Measurements from ENCODE around the gene HIGD2A. TPM values are rescaled to one million over a fixed set of nuclear protein-coding genes. Genes with fewer than 3 reads are reported as not detected.

The HIGD2A gene
- polyA plus RNA-seq, 2 of the 4 experiments (the other 2 are of a cell fraction): 102 to 205 TPM

DNA sequence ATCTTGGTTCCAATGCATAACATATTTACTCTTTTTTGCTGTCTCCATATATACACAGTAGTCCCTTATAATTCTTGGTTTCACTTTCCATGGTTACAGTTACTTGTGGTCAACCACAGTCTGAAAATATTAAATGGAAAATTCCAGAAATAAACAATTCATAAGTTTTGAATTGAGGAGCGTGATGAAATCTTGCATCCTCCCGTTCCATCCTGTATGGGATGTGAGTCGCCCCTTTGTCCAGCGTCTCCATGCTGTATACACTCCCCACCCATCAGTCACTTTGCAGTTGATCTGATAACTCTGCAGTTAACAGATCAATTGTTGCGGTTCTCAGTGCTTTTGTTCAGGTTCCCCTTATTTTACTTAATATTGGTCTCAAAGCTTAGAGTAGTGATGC is 48.1 kb downstream of the HIGD2A start:
- POLR2A ChIA-PET: no interaction called here
- H3K4me1 ChIP-seq: peaks cover 18% of the 10 kb centered on the region; the same call in 2 of the 3 replicates
- H3K4me2 ChIP-seq: peak overlapping the region; percentile 48
- DNase-seq (ENCODE audit: low read depth in 1 of 2, low spot score in 1 of 2) (no peak), FAIRE-seq (no peak), ATAC-seq (peak in 1 of 2 experiments; percentile 41; a peak in 2 of 6 replicates)
- CTCF ChIA-PET: interaction anchor here (1.6 to 3.6 kb wide), 3 partner anchors 12 to 137 kb away, joined by 5 to 31 read pairs (median 6); partner anchors contain the start of gene FAF2
- H3K4me3 ChIP-seq: no peak overlapping the region
- 34% methylated on average over 5 of the region's 5 CpGs for WGBS (ENCODE audit: missing lambda C conversion rate)
- no peaks in the 10 kb centered on the region for H3K9me3 ChIP-seq
- H3K27ac ChIP-seq: no peak overlapping the region
- TF ChIP-seq CEBPB (IDR thresholded peaks at IDR 0.05): no peak
- TF ChIP-seq JUNB (IDR thresholded peaks at IDR 0.05): no peak
- TF ChIP-seq, protein P1, sequence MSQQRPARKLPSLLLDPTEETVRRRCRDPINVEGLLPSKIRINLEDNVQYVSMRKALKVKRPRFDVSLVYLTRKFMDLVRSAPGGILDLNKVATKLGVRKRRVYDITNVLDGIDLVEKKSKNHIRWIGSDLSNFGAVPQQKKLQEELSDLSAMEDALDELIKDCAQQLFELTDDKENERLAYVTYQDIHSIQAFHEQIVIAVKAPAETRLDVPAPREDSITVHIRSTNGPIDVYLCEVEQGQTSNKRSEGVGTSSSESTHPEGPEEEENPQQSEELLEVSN (IDR thresholded peaks at IDR 0.05; ENCODE audit: borderline replicate concordance, low read depth): no peak
- TF ChIP-seq EHMT2 (IDR thresholded peaks at IDR 0.05; ENCODE audit: low read depth): no peak

DNA sequence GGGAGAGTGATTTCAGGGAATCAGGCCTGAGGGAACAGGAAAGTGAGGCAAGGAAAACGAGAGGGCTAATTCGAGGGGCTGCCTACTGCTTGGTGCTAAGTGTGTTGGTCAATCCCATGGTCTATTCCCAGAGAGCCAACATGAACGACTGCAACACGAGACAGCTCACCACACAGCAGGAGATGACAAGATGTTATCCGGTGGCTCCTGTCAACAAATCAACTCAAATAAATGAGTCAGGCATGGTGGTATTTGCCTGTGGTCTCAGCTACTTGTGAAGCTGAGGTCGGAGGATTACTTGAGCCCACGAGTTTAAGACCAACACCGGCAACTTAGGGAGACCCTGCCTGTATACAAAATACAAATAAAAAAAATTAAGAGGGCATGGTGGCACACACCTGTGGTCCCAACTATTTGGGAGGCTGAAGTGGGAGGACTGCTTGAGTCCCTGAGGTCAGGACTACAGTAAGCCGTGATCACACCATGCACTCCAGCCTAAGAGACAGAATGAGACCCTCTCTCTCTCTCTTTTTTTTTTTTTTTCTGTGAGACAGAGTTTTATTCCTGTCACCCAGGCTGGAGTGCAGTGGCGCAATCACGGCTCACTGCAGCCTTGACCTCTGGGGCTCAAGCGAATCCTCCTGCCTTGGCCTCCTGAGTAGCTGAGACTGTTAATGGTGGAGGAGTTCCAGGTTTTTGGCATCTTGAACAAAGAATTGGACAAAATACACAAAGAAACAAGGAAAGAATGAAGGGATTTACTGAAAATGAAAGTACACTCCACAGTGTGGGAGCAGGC is 50.6 kb downstream of the HIGD2A start:
- no peak for TF ChIP-seq FOSL2 (IDR thresholded peaks at IDR 0.05)
- peak; percentile 60 for TF ChIP-seq FOSL2 (CRISPR knock-in tag; IDR thresholded peaks at IDR 0.05)
- no peak for TF ChIP-seq RNF2 (IDR thresholded peaks at IDR 0.05; ENCODE audit: borderline replicate concordance, low read depth)
- peak; percentile 86; the same call in 1 of the 2 replicates for TF ChIP-seq GATA3 (IDR thresholded peaks at IDR 0.05; ENCODE audit: borderline replicate concordance)
- 0 out of 4 replicates have a peak, but pooled peaks of 1 of the 2 experiments have one; percentile 14 for TF ChIP-seq CEBPB (IDR thresholded peaks at IDR 0.05)
- TF ChIP-seq, protein P2, sequence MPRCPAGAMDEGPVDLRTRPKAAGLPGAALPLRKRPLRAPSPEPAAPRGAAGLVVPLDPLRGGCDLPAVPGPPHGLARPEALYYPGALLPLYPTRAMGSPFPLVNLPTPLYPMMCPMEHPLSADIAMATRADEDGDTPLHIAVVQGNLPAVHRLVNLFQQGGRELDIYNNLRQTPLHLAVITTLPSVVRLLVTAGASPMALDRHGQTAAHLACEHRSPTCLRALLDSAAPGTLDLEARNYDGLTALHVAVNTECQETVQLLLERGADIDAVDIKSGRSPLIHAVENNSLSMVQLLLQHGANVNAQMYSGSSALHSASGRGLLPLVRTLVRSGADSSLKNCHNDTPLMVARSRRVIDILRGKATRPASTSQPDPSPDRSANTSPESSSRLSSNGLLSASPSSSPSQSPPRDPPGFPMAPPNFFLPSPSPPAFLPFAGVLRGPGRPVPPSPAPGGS (IDR thresholded peaks at IDR 0.05): no peak
- TF ChIP-seq, protein P3, sequence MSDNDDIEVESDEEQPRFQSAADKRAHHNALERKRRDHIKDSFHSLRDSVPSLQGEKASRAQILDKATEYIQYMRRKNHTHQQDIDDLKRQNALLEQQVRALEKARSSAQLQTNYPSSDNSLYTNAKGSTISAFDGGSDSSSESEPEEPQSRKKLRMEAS (IDR thresholded peaks at IDR 0.05): peak; percentile 57; the same call in 1 of the 2 replicates
- Histone ChIP-seq H3K4me2 (peak overlapping the region; percentile 19; the same call in 1 of the 3 replicates), H3K27ac (no peak overlapping the region), H3K9me3 (no peaks in the 10 kb centered on the region), H3K4me3 (no peak overlapping the region), H3K4me1 (peaks cover 18% of the 10 kb centered on the region; the same call in 2 of the 3 replicates)
- ChIA-PET CTCF (interaction anchor here (0.9 to 3.6 kb wide), 3 partner anchors 9 to 23 kb away, joined by 9 to 31 read pairs (median 16); partner anchors contain the start of genes CLTB and FAF2), POLR2A (interaction anchor here (1.4 kb wide), 1 partner anchor 9 kb away, joined by 5 read pairs; the partner anchor contains the start of gene FAF2)
- DNase-seq (ENCODE audit: low read depth in 1 of 2, low spot score in 1 of 2) (peak in 1 of 2 experiments; percentile 74), FAIRE-seq (no peak), ATAC-seq (peak; percentile 80 to 81; a peak in 5 of 6 replicates)
- WGBS (ENCODE audit: missing lambda C conversion rate): 32% methylated on average over 12 of the region's 12 CpGs

Small RNA genes within 50 kb of the gene (small RNA-seq; reads per million reads assigned to genes)
- 0 reads per million in 6 experiments for gene AC010297.1
- gene MIR1271: 0 to 1.0 (median 0) reads per million in 6 experiments

Other genes starting within 250 kb of the HIGD2A start
- 9.5 and 13.7 TPM in 2 replicates for gene SIMC1, start 150.3 kb upstream of the HIGD2A start, polyA plus RNA-seq (2011; rRNA removed)
- gene SIMC1, start 150.3 kb upstream of the HIGD2A start, polyA plus RNA-seq (2017; fragmentation: RNase III; extraction: RNeasy Plus Mini Kit Qiagen cat#74134 plus additional on column Dnase treatment): 8.0 to 9.2 TPM (median 8.2 TPM) in 3 replicates
- 89.3 and 103 TPM in 2 replicates for gene KIAA1191, start 27.0 kb upstream of the HIGD2A start, polyA plus RNA-seq (2011; rRNA removed)
- gene KIAA1191, start 27.0 kb upstream of the HIGD2A start, polyA plus RNA-seq (2017; fragmentation: RNase III; extraction: RNeasy Plus Mini Kit Qiagen cat#74134 plus additional on column Dnase treatment): 71.7 to 83.6 TPM (median 81.2 TPM) in 3 replicates
- gene ARL10, start 23.3 kb upstream of the HIGD2A start, polyA plus RNA-seq (2011; rRNA removed): 0.12 and 0.21 TPM in 2 replicates
- gene ARL10, start 23.3 kb upstream of the HIGD2A start, polyA plus RNA-seq (2017; fragmentation: RNase III; extraction: RNeasy Plus Mini Kit Qiagen cat#74134 plus additional on column Dnase treatment): 0.15 to 0.51 TPM (median 0.38 TPM) in 3 replicates
- gene NOP16, start 153 bp upstream of the HIGD2A start, polyA plus RNA-seq (2011; rRNA removed): 77.5 and 90.7 TPM in 2 replicates
- 106 to 139 TPM (median 127 TPM) in 3 replicates for gene NOP16, start 153 bp upstream of the HIGD2A start, polyA plus RNA-seq (2017; fragmentation: RNase III; extraction: RNeasy Plus Mini Kit Qiagen cat#74134 plus additional on column Dnase treatment)
- gene CLTB, start 27.8 kb downstream of the HIGD2A start, polyA plus RNA-seq (2011; rRNA removed): 30.9 and 47.4 TPM in 2 replicates
- gene CLTB, start 27.8 kb downstream of the HIGD2A start, polyA plus RNA-seq (2017; fragmentation: RNase III; extraction: RNeasy Plus Mini Kit Qiagen cat#74134 plus additional on column Dnase treatment): 42.2 to 49.8 TPM (median 44.1 TPM) in 3 replicates
- gene FAF2, start 59.6 kb downstream of the HIGD2A start, polyA plus RNA-seq (2011; rRNA removed): 90.3 and 90.6 TPM in 2 replicates
- gene FAF2, start 59.6 kb downstream of the HIGD2A start, polyA plus RNA-seq (2017; fragmentation: RNase III; extraction: RNeasy Plus Mini Kit Qiagen cat#74134 plus additional on column Dnase treatment): 42.4 to 43.6 TPM (median 42.5 TPM) in 3 replicates
- 9.2 and 9.9 TPM in 2 replicates for gene RNF44, start 148.7 kb downstream of the HIGD2A start, polyA plus RNA-seq (2011; rRNA removed)
- 30.4 to 35.8 TPM (median 32.7 TPM) in 3 replicates for gene RNF44, start 148.7 kb downstream of the HIGD2A start, polyA plus RNA-seq (2017; fragmentation: RNase III; extraction: RNeasy Plus Mini Kit Qiagen cat#74134 plus additional on column Dnase treatment)
- gene CDHR2, start 160.6 kb downstream of the HIGD2A start, polyA plus RNA-seq (2011; rRNA removed): 0.08 and 0.09 TPM in 2 replicates
- not detected in 3 replicates for gene CDHR2, start 160.6 kb downstream of the HIGD2A start, polyA plus RNA-seq (2017; fragmentation: RNase III; extraction: RNeasy Plus Mini Kit Qiagen cat#74134 plus additional on column Dnase treatment)
- gene GPRIN1, start 221.4 kb downstream of the HIGD2A start, polyA plus RNA-seq (2011; rRNA removed): 3.1 and 4.2 TPM in 2 replicates
- gene GPRIN1, start 221.4 kb downstream of the HIGD2A start, polyA plus RNA-seq (2017; fragmentation: RNase III; extraction: RNeasy Plus Mini Kit Qiagen cat#74134 plus additional on column Dnase treatment): 6.1 to 6.7 TPM (median 6.4 TPM) in 3 replicates
- 0.26 and 0.37 TPM in 2 replicates for gene SNCB, start 241.8 kb downstream of the HIGD2A start, polyA plus RNA-seq (2011; rRNA removed)
- gene SNCB, start 241.8 kb downstream of the HIGD2A start, polyA plus RNA-seq (2017; fragmentation: RNase III; extraction: RNeasy Plus Mini Kit Qiagen cat#74134 plus additional on column Dnase treatment): 0.65 to 1.2 TPM (median 0.74 TPM) in 3 replicates
- gene EIF4E1B, start 241.9 kb downstream of the HIGD2A start, polyA plus RNA-seq (2011; rRNA removed): not detected in 2 replicates
- not detected in 3 replicates for gene EIF4E1B, start 241.9 kb downstream of the HIGD2A start, polyA plus RNA-seq (2017; fragmentation: RNase III; extraction: RNeasy Plus Mini Kit Qiagen cat#74134 plus additional on column Dnase treatment)